ENCODE measurements around the gene UPP1.
"Not testable (repeated sequence)": the region's sequence is repeated elsewhere in the genome, so short reads cannot be mapped to it uniquely, and the experiment has no call there.

Gene UPP1

DNA sequence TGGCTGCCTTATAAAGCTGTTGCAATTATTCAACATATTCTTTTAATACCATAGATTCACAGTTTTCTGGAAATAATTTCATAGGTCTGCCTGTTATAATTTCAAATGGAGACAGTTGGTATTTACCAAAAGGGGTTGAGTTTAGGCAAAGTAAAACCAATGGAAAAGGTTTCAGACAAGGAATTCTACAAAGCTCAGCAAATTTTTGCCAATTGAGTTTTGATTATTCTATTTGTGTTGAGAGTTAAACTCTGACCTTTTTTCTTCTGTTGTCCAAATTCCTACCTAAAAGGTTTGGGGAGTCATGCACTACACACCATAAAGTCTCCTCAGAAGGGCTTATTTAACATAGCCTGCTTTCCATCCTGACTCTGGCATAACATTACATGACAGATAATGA is 43.7 kb downstream of the UPP1 start:
- DNase-seq (ENCODE audit: low spot score): no peak
- TF ChIP-seq, protein P1, sequence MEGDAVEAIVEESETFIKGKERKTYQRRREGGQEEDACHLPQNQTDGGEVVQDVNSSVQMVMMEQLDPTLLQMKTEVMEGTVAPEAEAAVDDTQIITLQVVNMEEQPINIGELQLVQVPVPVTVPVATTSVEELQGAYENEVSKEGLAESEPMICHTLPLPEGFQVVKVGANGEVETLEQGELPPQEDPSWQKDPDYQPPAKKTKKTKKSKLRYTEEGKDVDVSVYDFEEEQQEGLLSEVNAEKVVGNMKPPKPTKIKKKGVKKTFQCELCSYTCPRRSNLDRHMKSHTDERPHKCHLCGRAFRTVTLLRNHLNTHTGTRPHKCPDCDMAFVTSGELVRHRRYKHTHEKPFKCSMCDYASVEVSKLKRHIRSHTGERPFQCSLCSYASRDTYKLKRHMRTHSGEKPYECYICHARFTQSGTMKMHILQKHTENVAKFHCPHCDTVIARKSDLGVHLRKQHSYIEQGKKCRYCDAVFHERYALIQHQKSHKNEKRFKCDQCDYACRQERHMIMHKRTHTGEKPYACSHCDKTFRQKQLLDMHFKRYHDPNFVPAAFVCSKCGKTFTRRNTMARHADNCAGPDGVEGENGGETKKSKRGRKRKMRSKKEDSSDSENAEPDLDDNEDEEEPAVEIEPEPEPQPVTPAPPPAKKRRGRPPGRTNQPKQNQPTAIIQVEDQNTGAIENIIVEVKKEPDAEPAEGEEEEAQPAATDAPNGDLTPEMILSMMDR (IDR thresholded peaks at IDR 0.05; ENCODE audit: extremely low read depth, insufficient read depth, missing control alignments): no peak
- in situ Hi-C loops (cut with MboI; ENCODE audit: low pct_unique_long_range_greater_than_20kb, low sequenced_read_pairs, unreplicated experiment): no loop called here

DNA sequence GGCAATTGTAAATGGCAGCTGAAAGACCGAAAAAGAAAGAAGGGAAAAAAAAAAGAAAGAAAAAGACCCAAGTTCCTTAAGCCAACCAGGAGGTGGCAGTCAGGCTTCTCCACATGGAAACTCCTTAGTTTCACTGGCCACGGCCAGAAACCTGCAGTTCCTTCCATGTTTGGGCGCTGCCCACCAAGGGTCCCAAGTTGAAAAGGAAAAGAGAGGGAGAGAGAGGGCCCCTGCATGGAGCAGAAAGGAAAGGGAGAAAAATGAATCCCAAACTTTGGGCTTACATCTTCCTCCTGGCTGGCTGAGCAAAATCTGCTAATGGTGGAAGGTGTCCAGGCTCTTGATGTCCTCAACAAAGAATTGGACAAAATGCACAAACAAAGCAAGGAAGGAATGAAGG is 50.4 kb downstream of the UPP1 start:
- in situ Hi-C loops (cut with MboI; ENCODE audit: low pct_unique_long_range_greater_than_20kb, low sequenced_read_pairs, unreplicated experiment): no loop called here
- no peak for DNase-seq (ENCODE audit: low spot score)
- TF ChIP-seq, protein P1 (IDR thresholded peaks at IDR 0.05; ENCODE audit: extremely low read depth, insufficient read depth, missing control alignments): no peak

DNA sequence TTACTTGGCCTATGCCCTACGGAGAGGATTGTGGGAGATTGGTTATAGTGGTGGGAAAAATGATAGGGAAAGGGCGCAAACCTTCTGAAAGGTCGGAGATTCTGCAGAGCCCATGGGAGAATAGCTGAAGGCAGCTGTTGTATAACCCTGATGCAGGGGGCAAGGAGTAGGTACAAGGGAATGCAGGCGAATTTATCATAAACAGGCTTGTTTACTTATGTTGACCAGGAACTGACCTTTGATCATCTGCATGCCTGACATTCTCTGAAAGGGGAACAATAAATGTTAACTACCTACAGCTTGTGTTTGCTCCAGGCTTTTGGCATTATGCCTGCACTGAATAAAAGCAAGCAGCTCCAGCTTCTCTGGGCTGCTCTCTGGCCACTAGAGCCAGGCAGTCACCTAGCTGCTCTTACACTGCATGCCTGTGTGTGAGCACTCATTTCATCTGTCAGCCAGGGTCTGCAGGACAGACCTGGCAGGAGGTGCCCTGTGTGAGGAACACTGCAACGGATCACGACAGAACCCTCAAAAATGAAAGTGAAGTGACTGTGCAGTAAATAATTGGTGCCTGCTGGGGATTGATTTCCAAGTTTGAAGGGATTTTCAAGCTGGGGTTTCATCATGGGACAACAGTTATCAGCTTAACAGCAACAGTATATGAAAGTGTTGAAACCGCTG is 51.1 kb downstream of the UPP1 start:
- no peak for DNase-seq (ENCODE audit: low spot score)
- in situ Hi-C loops (cut with MboI; ENCODE audit: low pct_unique_long_range_greater_than_20kb, low sequenced_read_pairs, unreplicated experiment): no loop called here
- TF ChIP-seq, protein P1 (IDR thresholded peaks at IDR 0.05; ENCODE audit: extremely low read depth, insufficient read depth, missing control alignments): no peak

DNA sequence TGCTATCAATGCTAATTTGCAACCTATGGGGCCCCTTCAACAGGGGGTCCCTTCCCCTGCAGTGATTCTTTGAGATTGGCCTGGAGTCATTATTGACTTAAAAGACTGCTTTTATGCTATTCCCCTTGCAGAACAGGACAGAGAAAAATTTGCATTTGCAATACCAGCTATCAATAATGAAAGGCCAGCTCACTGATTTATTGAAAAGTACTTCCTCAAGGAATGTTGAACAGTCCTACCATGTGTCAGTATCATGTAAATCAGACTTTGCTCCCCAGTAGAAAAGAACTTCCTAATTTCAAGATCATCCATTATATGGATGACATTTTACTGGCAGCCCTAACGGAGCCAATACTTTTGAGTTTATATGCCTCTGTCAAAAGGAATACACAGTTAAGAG is 52.5 kb downstream of the UPP1 start:
- in situ Hi-C loops (cut with MboI; ENCODE audit: low pct_unique_long_range_greater_than_20kb, low sequenced_read_pairs, unreplicated experiment): no loop called here
- no peak for DNase-seq (ENCODE audit: low spot score)
- TF ChIP-seq, protein P1 (IDR thresholded peaks at IDR 0.05; ENCODE audit: extremely low read depth, insufficient read depth, missing control alignments): no peak

DNA sequence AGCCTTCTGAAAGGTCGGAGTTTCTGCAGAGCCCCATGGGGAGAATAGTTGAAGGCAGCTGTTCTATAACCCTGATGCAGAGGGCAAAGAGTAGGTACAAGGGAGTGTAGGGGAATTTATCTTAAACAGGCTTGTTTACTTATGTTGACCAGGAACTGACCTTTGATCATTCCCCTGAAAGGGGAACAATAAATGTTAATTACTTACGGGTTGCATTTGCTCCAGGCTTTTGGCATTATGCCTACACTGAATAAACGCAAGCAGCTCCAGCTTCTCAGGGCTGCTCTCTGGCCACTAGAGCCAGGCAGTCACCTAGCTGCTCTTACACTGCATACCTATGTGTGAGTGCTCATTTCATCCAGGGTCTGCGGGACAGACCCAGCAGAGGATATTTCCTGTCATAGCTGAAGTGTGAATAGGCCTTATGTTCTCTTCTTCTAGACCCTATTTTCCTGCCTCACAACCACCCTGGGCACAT is 55.3 kb downstream of the UPP1 start:
- TF ChIP-seq, protein P1 (IDR thresholded peaks at IDR 0.05; ENCODE audit: extremely low read depth, insufficient read depth, missing control alignments): no peak
- in situ Hi-C loops (cut with MboI; ENCODE audit: low pct_unique_long_range_greater_than_20kb, low sequenced_read_pairs, unreplicated experiment): no loop called here
- no peak for DNase-seq (ENCODE audit: low spot score)

DNA sequence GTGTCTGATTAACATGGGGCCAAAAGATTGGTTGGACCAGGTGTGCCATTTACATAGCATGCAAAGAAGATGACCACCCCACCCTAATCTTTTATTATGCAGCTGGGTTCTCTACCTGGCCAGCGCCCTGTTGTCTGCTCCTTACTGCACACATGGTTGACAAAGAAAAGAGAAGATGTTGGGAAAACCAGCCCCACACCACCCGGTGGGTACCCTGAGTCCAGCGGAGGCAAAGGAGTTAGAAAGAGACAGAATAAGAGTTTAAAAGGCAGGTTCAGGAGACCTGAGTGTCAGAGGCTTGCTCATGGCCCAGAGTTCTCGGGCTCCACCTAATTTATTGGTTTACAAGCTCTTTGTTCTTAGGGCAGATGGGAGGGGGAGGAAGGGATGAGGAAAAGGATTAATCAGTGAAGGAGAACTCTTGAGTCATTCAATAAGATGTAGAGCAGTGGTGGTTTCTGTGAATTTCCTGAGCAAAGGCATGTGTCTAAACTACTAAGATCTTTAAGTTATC is 58.1 kb downstream of the UPP1 start:
- in situ Hi-C loops (cut with MboI; ENCODE audit: low pct_unique_long_range_greater_than_20kb, low sequenced_read_pairs, unreplicated experiment): no loop called here
- TF ChIP-seq, protein P1 (IDR thresholded peaks at IDR 0.05; ENCODE audit: extremely low read depth, insufficient read depth, missing control alignments): no peak
- no peak for DNase-seq (ENCODE audit: low spot score)

DNA sequence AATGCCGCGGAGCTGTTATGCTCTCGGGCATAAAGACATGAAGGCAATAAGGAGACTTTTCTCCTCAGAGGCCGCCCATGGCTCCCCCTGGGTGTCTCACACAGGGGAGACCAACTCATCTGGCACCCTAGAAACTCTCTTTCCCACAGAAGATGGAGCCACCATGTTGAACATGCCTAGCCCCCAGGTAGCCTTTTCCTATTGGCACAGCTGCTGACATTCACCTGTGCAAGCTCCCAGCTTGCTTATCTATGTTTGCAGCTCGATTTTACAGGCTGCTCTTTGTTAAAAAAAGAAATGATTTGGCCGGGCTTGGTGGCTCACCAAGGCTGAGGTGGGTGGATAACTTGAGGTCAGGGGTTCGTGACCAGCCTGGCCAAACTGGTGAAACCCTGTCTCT is 58.6 kb downstream of the UPP1 start:
- DNase-seq (ENCODE audit: low spot score); in situ Hi-C loops (cut with MboI; ENCODE audit: low pct_unique_long_range_greater_than_20kb, low sequenced_read_pairs, unreplicated experiment): not testable (repeated sequence)

Measured in GM13977 (cell line).